ENCODE results near the gene PCCA. TPM values are rescaled to one million over a fixed set of nuclear protein-coding genes. Genes with fewer than 3 reads are reported as not detected.

Gene PCCA
- total and polyA plus RNA-seq, 4 donors: 30.1 to 160 (median 76.3) TPM

DNA sequence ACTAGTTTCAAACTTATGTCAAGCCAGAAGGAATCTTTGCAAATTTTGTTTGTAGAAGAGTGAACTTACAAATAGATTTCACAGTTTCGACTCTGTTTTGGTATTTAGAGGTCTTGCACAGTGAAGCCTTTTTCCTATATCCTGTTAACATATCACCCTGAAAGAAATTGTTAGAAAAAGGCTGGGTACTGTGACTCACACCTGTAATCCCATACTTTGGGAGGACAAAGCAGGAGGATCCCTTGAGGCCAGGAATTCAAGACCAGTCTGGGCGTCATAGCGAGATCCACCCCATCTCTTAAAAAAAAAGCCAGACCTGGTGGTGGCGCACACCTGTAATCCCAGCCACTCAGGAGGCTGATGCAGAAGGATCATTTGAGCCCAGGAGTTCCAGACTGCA, 275.7 kb downstream of the PCCA start:
- H3K4me1 ChIP-seq (ENCODE audit: control insufficient read depth in 4 of 4, insufficient read depth in 4 of 4, low read length in 3 of 4): no peaks in the 10 kb centered on the region
- H3K27ac ChIP-seq (ENCODE audit: low read depth in 1 of 2, low read length in 2 of 2): no peak overlapping the region
- no peak overlapping the region for H3K9ac ChIP-seq (ENCODE audit: low read depth in 1 of 2, low read length in 2 of 2)
- no peak for DNase-seq (ENCODE audit: low spot score)
- WGBS: 98% methylated on average over 4 of the region's 4 CpGs
- no peaks in the 10 kb centered on the region for H3K9me3 ChIP-seq (ENCODE audit: control insufficient read depth in 4 of 4, low read length in 3 of 4)
- no peaks in the 10 kb centered on the region for H3K27me3 ChIP-seq (ENCODE audit: control insufficient read depth in 4 of 4, insufficient read depth in 4 of 4, low read length in 3 of 4)
- TF ChIP-seq SP1 (IDR thresholded peaks at IDR 0.05) (no peak), REST (IDR thresholded peaks at IDR 0.05) (no peak), TAF1 (conservative IDR thresholded peaks at IDR 0.05) (no peak), JUND (IDR thresholded peaks at IDR 0.05) (no peak), RAD21 (IDR thresholded peaks at IDR 0.05) (no peak), RXRA (IDR thresholded peaks at IDR 0.05) (no peak), FOXA1 (IDR thresholded peaks at IDR 0.05) (no peak), YY1 (IDR thresholded peaks at IDR 0.05) (no peak), HNF4G (IDR thresholded peaks at IDR 0.05) (no peak), ATF3 (IDR thresholded peaks at IDR 0.05) (no peak), EGR1 (IDR thresholded peaks at IDR 0.05; ENCODE audit: low read depth in 2 of 2) (no peak), GABPA (IDR thresholded peaks at IDR 0.05 in 1 of 2, conservative IDR thresholded peaks at IDR 0.05 in 1 of 2) (no peak), FOXA2 (IDR thresholded peaks at IDR 0.05) (no peak), NR2F2 (IDR thresholded peaks at IDR 0.05) (no peak), HNF4A (conservative IDR thresholded peaks at IDR 0.05) (no peak)
- TF ChIP-seq, protein P1, sequence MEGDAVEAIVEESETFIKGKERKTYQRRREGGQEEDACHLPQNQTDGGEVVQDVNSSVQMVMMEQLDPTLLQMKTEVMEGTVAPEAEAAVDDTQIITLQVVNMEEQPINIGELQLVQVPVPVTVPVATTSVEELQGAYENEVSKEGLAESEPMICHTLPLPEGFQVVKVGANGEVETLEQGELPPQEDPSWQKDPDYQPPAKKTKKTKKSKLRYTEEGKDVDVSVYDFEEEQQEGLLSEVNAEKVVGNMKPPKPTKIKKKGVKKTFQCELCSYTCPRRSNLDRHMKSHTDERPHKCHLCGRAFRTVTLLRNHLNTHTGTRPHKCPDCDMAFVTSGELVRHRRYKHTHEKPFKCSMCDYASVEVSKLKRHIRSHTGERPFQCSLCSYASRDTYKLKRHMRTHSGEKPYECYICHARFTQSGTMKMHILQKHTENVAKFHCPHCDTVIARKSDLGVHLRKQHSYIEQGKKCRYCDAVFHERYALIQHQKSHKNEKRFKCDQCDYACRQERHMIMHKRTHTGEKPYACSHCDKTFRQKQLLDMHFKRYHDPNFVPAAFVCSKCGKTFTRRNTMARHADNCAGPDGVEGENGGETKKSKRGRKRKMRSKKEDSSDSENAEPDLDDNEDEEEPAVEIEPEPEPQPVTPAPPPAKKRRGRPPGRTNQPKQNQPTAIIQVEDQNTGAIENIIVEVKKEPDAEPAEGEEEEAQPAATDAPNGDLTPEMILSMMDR (IDR thresholded peaks at IDR 0.05; ENCODE audit: low read depth, low read length, missing input control): no peak
- TF ChIP-seq, protein P2, sequence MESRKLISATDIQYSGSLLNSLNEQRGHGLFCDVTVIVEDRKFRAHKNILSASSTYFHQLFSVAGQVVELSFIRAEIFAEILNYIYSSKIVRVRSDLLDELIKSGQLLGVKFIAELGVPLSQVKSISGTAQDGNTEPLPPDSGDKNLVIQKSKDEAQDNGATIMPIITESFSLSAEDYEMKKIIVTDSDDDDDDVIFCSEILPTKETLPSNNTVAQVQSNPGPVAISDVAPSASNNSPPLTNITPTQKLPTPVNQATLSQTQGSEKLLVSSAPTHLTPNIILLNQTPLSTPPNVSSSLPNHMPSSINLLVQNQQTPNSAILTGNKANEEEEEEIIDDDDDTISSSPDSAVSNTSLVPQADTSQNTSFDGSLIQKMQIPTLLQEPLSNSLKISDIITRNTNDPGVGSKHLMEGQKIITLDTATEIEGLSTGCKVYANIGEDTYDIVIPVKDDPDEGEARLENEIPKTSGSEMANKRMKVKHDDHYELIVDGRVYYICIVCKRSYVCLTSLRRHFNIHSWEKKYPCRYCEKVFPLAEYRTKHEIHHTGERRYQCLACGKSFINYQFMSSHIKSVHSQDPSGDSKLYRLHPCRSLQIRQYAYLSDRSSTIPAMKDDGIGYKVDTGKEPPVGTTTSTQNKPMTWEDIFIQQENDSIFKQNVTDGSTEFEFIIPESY (IDR thresholded peaks at IDR 0.05): no peak
- TF ChIP-seq, protein P3, sequence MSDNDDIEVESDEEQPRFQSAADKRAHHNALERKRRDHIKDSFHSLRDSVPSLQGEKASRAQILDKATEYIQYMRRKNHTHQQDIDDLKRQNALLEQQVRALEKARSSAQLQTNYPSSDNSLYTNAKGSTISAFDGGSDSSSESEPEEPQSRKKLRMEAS (IDR thresholded peaks at IDR 0.05): no peak
- H3K4me3 ChIP-seq (ENCODE audit: low read depth in 1 of 3, low read length in 3 of 3): no peak overlapping the region
- H3K36me3 ChIP-seq (ENCODE audit: control insufficient read depth in 4 of 4, insufficient read depth in 3 of 4, low read depth in 1 of 4, low read length in 3 of 4): peaks cover 0 to 9% (median 3%) of the 10 kb centered on the region in 4 donors

Measured in liver (tissue), 9 donors.